Thoracic aorta (tissue), 2 donors: ENCODE measurements around the gene ZMIZ1. TPM values are rescaled to one million over a fixed set of nuclear protein-coding genes. Genes with fewer than 3 reads are reported as not detected.

ENCODE experiments used
- ATAC-seq: fragments of 150-250 bp; one replicate; pipeline ENCODE4 v1.8.0; 2017; ENCODE audit warnings: low read depth; ENCODE audit not compliant: insufficient number of reproducible peaks, low FRiP score
- DNase-seq: peaks from one replicate; pipeline ENCODE4 v3.0.0-alpha.2; 2020; ENCODE audit warnings: low spot score
- H3K27ac ChIP-seq, 2 donors: fragments of 200-600 bp; sonication (generic); 1 replicate in 1 of 2; 2 replicates in 1 of 2; pipeline ENCODE4 v1.5.1; 2016; ENCODE audit warnings: mild to moderate bottlenecking in 2 of 2, moderate library complexity in 2 of 2
- H3K27me3 ChIP-seq: fragments of 200-600 bp; sonication (generic); replicated peaks from 2 replicates; pipeline ENCODE4 v1.6.0; 2016; ENCODE audit warnings: mild to moderate bottlenecking; ENCODE audit not compliant: insufficient read depth
- H3K36me3 ChIP-seq: fragments of 200-600 bp; sonication (generic); one replicate; pipeline ENCODE4 v1.5.1; 2016
- H3K4me1 ChIP-seq, 2 donors: fragments of 200-600 bp; sonication (generic); 1 replicate in 1 of 2; 2 replicates in 1 of 2; pipeline versions ENCODE4 v1.5.1 to v1.6.0; 2016; ENCODE audit warnings: low read depth in 2 of 2, mild to moderate bottlenecking in 1 of 2; ENCODE audit not compliant: control insufficient read depth in 1 of 2
- H3K4me3 ChIP-seq: fragments of 200-600 bp; sonication (generic); 2 replicates; pipeline ENCODE4 v1.5.1; 2016; ENCODE audit warnings: mild to moderate bottlenecking
- H3K9me3 ChIP-seq: fragments of 200-600 bp; sonication (generic); 2 replicates; pipeline ENCODE4 v1.5.1; 2016
- CTCF ChIP-seq: fragments of 200-600 bp; sonication (generic); IDR thresholded peaks from one replicate; pipeline ENCODE4 v1.5.1; 2019; ENCODE audit warnings: antibody characterized with exemption
- total RNA-seq, 2 donors: library from RNA; depleted of rRNA; stranded (reverse); fragments of >200 nt; gene quantifications; one replicate each; pipeline versions ENCODE4 v1.1.0 to v1.2.3, GENCODE V29; 2016

Gene ZMIZ1
- total RNA-seq, 2 donors from 2014 or later: 57.8 to 81.6 TPM

- Histone ChIP-seq H3K36me3 (peaks cover 9% of the 10 kb centered on the region), H3K9me3 (no peaks in the 10 kb centered on the region), H3K27ac (no peak overlapping the region), H3K4me1 (peaks cover 5 to 14% of the 10 kb centered on the region in 2 donors), H3K4me3 (no peak overlapping the region), H3K27me3 (no peaks in the 10 kb centered on the region)
- ATAC-seq: no peak
- no peak for DNase-seq
- TF ChIP-seq CTCF: no peak
Observed at GRCh38 chr10:79197558-79197957, 128.8 kb downstream of the ZMIZ1 start.

- H3K4me1 ChIP-seq: peaks cover under 1% of the 10 kb centered on the region in 2 donors
- H3K27ac ChIP-seq: no peak overlapping the region
- no peak overlapping the region for H3K4me3 ChIP-seq
- peaks cover 28% of the 10 kb centered on the region for H3K36me3 ChIP-seq
- ATAC-seq: no peak
- no peaks in the 10 kb centered on the region for H3K9me3 ChIP-seq
- no peak for TF ChIP-seq CTCF
- DNase-seq: no peak
- no peaks in the 10 kb centered on the region for H3K27me3 ChIP-seq
Observed at GRCh38 chr10:79200346-79200745, 131.6 kb downstream of the ZMIZ1 start.

GRCh38 chr10:79201706-79202105 lies 132.9 kb downstream of the ZMIZ1 start:
- DNase-seq (no peak), ATAC-seq (no peak)
- H3K9me3 ChIP-seq: no peaks in the 10 kb centered on the region
- no peak overlapping the region for H3K27ac ChIP-seq
- peaks cover 34% of the 10 kb centered on the region for H3K36me3 ChIP-seq
- no peaks in the 10 kb centered on the region for H3K27me3 ChIP-seq
- H3K4me3 ChIP-seq: no peak overlapping the region
- TF ChIP-seq CTCF: no peak
- no peaks in the 10 kb centered on the region for H3K4me1 ChIP-seq

GRCh38 chr10:79202188-79203013 lies 133.6 kb downstream of the ZMIZ1 start:
- no peak overlapping the region for H3K27ac ChIP-seq
- H3K4me3 ChIP-seq: no peak overlapping the region
- ATAC-seq (no peak), DNase-seq (no peak)
- no peaks in the 10 kb centered on the region for H3K9me3 ChIP-seq
- H3K36me3 ChIP-seq: peaks cover 39% of the 10 kb centered on the region
- H3K4me1 ChIP-seq: no peaks in the 10 kb centered on the region
- TF ChIP-seq CTCF: peak; percentile 29
- no peaks in the 10 kb centered on the region for H3K27me3 ChIP-seq

- ATAC-seq (no peak), DNase-seq (no peak)
- no peak for TF ChIP-seq CTCF
- Histone ChIP-seq H3K4me3 (no peak overlapping the region), H3K27ac (no peak overlapping the region), H3K9me3 (no peaks in the 10 kb centered on the region), H3K27me3 (no peaks in the 10 kb centered on the region), H3K4me1 (no peaks in the 10 kb centered on the region), H3K36me3 (peaks cover 42% of the 10 kb centered on the region)
Observed at GRCh38 chr10:79203014-79203644, 134.4 kb downstream of the ZMIZ1 start.
